ENCODE data around the gene UGGT1.
"Not testable (repeated sequence)": the region's sequence is repeated elsewhere in the genome, so short reads cannot be mapped to it uniquely, and the experiment has no call there.

The UGGT1 gene

DNA sequence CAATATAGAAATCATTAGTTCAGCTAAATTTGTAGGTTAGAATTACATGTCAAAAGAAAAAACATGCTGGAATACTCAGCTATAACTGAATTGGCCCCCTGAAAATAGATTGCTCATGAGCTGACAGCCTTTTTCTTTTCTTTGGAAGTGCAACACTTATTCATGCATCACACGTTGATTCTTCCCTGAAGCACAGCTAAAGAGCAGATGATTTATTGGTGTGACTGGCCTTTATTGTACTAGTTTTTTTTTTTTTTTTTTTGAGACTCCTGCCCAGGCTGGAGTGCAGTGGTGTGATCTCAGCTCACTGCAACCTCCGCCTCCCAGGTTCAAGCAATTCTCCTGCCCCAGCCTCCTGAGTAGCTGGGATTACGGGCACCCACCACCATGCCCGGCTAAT is 83.1 kb downstream of the UGGT1 start:
- not testable (repeated sequence) for DNase-seq

GRCh38 chr2:128177315-128177714 is 86.3 kb downstream of the UGGT1 start:
- DNase-seq = no peak

- no peak for DNase-seq
Measured at GRCh38 chr2:128178149-128178649, 87.2 kb downstream of the UGGT1 start.

GRCh38 chr2:128178650-128179460 is 87.9 kb downstream of the UGGT1 start:
- DNase-seq = peak; percentile 73 to 76 (median 76)

DNA sequence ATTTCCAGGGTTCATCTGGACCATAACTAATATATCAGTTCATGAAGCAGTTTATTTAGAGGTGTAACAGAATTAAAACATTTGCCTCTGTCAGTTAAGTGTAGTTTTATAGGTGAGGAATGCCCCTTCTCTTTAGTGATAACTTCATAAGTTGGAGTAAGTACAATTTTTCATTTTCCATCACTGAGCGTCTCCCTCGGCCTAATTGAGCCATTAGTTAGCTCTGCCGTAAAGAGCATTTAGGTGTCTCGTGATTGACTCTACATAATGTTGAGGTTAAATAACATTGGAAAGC is 88.4 kb downstream of the UGGT1 start:
- DNase-seq = no peak

DNA sequence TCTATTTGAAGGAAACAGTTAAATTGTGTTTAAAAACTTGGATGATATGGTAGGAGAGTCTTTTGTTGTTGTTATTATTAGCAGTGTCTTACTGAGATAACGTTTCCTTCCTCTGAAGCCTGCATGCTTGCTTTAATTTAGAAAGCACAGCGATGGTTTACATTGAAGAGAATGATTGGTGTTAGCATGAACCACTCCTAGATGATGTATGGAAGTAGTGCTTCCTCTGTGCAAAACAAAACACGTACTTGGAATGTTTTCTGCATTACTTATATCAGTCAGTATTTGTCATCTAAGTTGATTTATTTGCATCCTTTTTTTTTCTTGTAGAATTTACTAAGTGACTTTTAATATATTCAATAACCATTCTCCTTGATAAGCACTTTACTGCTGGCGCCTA is 89.0 kb downstream of the UGGT1 start:
- DNase-seq = no peak

GRCh38 chr2:128185576-128185975 is 94.6 kb downstream of the UGGT1 start:
- DNase-seq = no peak

DNA sequence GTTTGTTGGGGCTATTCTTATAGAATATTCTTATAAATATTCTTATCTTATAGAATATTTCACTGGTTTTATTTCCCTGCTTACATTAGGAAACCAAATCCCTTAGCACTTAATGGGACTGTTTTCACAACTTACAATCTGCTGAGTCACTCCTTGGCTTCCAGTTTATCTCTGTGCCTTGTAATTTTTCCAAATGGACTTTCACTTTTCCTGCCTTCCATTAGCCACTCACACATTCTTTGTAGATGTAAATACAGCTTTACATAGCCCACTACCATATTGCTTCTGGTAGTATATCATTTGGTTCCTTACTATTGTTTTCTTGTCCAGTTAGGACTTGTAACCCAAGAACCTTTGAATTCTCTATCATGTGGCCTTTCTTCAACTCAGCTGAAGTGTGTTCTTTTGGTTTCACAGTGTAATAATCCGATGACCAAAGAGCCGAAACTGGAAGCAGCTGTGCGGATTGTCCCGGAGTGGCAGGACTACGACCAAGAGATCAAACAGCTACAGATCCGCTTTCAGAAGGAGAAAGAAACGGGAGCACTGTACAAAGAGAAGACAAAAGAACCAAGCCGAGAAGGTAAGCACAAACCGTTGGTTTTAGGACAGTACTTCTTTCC is 96.1 kb downstream of the UGGT1 start:
- DNase-seq = no peak

- DNase-seq = no peak
Measured at GRCh38 chr2:128195435-128195984, 104.5 kb downstream of the UGGT1 start.

GRCh38 chr2:128196026-128196425 is 105.0 kb downstream of the UGGT1 start:
- DNase-seq = no peak

DNA sequence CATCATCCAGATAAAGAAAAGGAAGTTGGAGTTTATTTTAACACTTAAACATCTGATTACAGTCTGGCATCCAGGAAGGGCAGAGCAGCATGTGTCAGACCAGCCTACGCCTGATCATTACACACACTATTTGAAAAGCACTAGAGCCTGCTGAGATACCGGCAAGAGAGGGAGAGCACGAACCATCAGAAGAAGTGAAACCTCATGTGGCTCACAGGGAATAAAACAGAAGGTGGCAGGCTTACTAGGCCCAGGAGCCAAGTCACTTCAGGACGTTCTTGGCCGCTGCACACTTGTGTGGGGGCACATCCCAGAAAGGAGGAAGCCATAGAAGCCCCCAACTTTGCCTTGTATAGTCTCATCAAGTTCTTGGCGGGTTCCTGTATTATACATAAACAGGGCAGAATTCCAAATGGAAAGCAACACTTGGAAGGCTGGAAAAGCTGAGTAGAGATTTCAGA is 105.5 kb downstream of the UGGT1 start:
- peak; percentile 45 to 55 (median 52) for DNase-seq

- DNase-seq = no peak
Measured at GRCh38 chr2:128197059-128197458, 106.1 kb downstream of the UGGT1 start.

GRCh38 chr2:128198656-128199055 is 107.7 kb downstream of the UGGT1 start:
- DNase-seq = no peak

DNA sequence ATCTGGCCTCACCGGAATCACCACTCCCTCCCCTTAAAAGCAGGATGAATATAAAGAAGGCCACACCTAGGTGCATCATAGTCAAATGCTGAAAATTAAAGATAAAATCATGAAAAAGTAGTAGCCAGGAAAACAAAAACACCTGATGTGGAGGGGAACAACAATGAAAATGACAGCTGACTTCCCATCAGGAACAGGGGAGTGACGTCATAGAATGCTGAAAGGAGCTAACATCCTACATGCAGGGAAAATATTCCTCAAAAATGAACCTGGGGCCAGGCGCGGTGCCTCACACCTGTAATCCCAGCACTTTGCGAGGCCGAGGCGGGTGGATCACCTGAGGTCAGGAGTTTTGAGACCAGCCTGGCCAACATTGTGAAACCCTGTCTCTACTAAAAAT is 108.1 kb downstream of the UGGT1 start:
- DNase-seq = no peak

DNA sequence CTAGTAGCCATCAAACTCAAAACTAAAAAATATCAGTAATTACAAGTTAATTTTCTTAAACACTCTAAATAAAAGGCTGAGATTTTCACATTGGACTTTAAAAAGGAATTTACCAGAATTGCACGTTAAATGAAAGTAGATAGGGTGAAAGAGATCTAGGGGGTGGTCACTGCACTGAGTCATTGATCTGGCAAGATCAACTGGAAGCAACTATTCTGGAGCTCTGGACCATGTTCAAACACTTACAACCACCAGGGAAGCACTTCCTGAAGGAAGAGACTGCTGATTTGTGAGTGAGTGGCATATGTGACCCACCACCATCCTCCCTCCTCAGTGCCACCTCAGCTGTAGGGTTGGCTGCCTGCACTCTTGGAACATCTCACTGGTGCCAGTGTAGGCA is 111.8 kb downstream of the UGGT1 start:
- no peak for DNase-seq

DNA sequence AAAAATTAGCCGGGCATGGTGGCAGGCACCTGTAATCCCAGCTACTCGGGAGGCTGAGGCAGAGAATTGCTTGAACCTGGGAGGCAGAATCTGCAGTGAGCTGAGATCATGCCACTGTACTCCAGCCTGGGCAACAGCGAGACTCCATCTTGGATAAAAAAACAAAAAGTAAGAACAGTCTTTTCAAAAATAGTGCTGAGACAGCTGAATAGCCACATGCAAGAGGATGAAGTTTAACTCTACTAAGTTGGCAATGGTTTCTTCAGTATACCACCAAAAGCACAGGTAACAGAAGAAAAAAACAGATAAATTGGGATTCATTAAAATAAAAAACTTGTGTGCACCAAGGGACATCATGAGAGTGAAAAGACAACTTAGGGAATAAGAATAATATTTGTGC is 115.2 kb downstream of the UGGT1 start:
- no peak for DNase-seq

- DNase-seq = no peak
Measured at GRCh38 chr2:128208023-128208422, 117.0 kb downstream of the UGGT1 start.

GRCh38 chr2:128208631-128209324 is 117.8 kb downstream of the UGGT1 start:
- not testable (repeated sequence) for DNase-seq

DNA sequence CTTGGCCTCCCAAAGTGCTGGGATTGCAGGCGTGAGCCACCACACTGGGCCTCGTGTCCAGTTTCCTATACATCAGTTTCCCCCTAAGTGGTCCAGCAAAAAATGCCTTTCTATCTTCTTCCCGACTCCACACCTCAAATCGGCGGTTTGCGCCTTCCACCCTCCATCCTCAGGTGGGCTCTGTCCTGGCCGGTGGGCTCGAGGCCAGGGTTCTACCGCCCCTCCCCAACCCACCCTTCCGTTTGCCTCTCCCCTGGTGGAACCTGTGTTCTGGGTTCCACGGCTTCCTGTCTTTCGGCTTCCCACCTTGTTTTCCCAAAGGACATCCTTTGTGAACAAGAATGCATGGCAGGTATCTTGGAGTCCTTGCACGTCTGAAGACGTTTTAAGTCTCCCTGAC is 123.3 kb downstream of the UGGT1 start:
- no peak for DNase-seq

DNA sequence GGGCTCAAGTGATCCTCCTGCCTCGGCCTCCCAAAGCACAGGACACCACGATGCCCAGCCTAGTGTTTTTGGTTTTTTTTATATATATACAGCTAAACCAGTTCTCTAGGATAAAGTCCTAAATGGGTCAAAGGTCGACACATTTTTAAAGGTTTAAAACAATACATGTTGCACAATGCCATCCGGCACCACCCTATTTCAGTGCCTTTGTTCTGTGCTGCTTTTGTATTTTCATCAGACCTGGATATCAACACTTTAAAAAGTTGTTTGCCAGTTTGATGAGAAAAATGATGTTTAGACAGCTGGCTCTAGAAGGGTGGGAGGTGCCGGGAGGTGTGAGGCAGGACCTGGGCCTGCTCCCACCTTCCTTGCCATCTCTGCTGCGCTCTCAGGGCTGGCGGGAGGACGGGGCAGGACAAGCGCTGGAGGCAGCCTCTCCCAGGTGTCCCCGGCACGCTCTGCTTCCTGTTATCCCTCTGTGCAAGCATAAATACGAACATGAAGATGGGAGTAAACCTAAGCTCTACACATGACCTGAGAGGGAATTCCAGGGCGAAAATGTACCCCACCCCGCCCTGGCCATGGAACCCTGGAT is 124.0 kb downstream of the UGGT1 start:
- DNase-seq = no peak

- no peak for DNase-seq
Measured at GRCh38 chr2:128215897-128216642, 125.1 kb downstream of the UGGT1 start.

- peak; percentile 33 to 54 (median 53) for DNase-seq
Measured at GRCh38 chr2:128217671-128218070, 126.7 kb downstream of the UGGT1 start.

Measured in suppressor macrophage treated with lipopolysaccharide for 1 hour (primary cell).